Measurements from ENCODE around the gene CNNM3.

Gene CNNM3

GRCh38 chr2:96816836-96817702 lies 1.0 kb downstream of the CNNM3 start:
- no peak for DNase-seq (ENCODE audit: low spot score)

GRCh38 chr2:96817882-96818281 lies 1.8 kb downstream of the CNNM3 start:
- no peak for DNase-seq (ENCODE audit: low spot score)

- no peak for DNase-seq (ENCODE audit: low spot score)
Measured at GRCh38 chr2:96819128-96819875, 3.2 kb downstream of the CNNM3 start.

GRCh38 chr2:96819876-96820511 lies 3.9 kb downstream of the CNNM3 start:
- no peak for DNase-seq (ENCODE audit: low spot score)

GRCh38 chr2:96821113-96821675 lies 5.1 kb downstream of the CNNM3 start:
- no peak for DNase-seq (ENCODE audit: low spot score)

- no peak for DNase-seq (ENCODE audit: low spot score)
Measured at GRCh38 chr2:96822786-96823185, 6.7 kb downstream of the CNNM3 start.

- no peak for DNase-seq (ENCODE audit: low spot score)
Measured at GRCh38 chr2:96823198-96823597, 7.1 kb downstream of the CNNM3 start.

- DNase-seq (ENCODE audit: low spot score), result no peak
Measured at GRCh38 chr2:96824079-96824870, 8.2 kb downstream of the CNNM3 start.

GRCh38 chr2:96825057-96825456 lies 9.0 kb downstream of the CNNM3 start:
- DNase-seq (ENCODE audit: low spot score), result no peak

- DNase-seq (ENCODE audit: low spot score), result no peak
Measured at GRCh38 chr2:96826546-96827278, 10.6 kb downstream of the CNNM3 start.

- DNase-seq (ENCODE audit: low spot score), result no peak
Measured at GRCh38 chr2:96828436-96828835, 12.4 kb downstream of the CNNM3 start.

GRCh38 chr2:96828874-96829273 lies 12.8 kb downstream of the CNNM3 start:
- no peak for DNase-seq (ENCODE audit: low spot score)

GRCh38 chr2:96830044-96830562 lies 14.0 kb downstream of the CNNM3 start:
- DNase-seq (ENCODE audit: low spot score), result no peak

GRCh38 chr2:96831679-96832078 lies 15.6 kb downstream of the CNNM3 start:
- no peak for DNase-seq (ENCODE audit: low spot score)

GRCh38 chr2:96832408-96832753 lies 16.3 kb downstream of the CNNM3 start:
- DNase-seq (ENCODE audit: low spot score), result no peak

GRCh38 chr2:96832754-96833507 lies 16.9 kb downstream of the CNNM3 start:
- no peak for DNase-seq (ENCODE audit: low spot score)

- DNase-seq (ENCODE audit: low spot score), result no peak
Measured at GRCh38 chr2:96835830-96836229, 19.8 kb downstream of the CNNM3 start.

- no peak for DNase-seq (ENCODE audit: low spot score)
Measured at GRCh38 chr2:96837575-96837974, 21.5 kb downstream of the CNNM3 start.

Data from SK-N-DZ (cell line).